PC-9 (cell line): ENCODE data around the gene IFNG-AS1. TPM values are rescaled to one million over a fixed set of nuclear protein-coding genes. Genes with fewer than 3 reads are reported as not detected.

Experiments
- BruUV-seq: library from RNA; stranded (reverse); fragments of 400-500 nt; replicated peaks from 2 replicates; lab custom pipeline; 2021; lab: Mats Ljungman, UMichigan
- CTCF ChIA-PET: fragments of 300-600 bp; sonication (Branson Sonifier 250); formaldehyde crosslinking; loops from one replicate; lab custom pipeline; 2022; ENCODE audit warnings: antibody characterized with exemption; lab: Charles Lee
- POLR2A ChIA-PET: fragments of 300-600 bp; sonication (Branson Sonifier 250); formaldehyde crosslinking; loops from one replicate; lab custom pipeline; 2022; ENCODE audit warnings: antibody characterized with exemption; ENCODE audit not compliant: unreplicated experiment; lab: Charles Lee
- DNase-seq, 2 experiments: peaks; one replicate each; pipeline versions ENCODE4 v3.0.0 to v3.0.0-alpha.2; 2015 to 2022; ENCODE audit warnings: mixed read lengths in 1 of 2
- H2AFZ ChIP-seq: fragments of 200-600 bp; sonication (generic); 2 replicates; pipeline ENCODE4 v1.8.1; 2017; ENCODE audit warnings: antibody characterized with exemption
- H3F3A ChIP-seq: fragments of 200-600 bp; sonication (generic); 2 replicates; pipeline ENCODE4 v1.8.1; 2017; ENCODE audit warnings: antibody characterized with exemption, mild to moderate bottlenecking, low read depth; ENCODE audit not compliant: insufficient read depth
- H3K27ac ChIP-seq: fragments of 200-600 bp; sonication (generic); 2 replicates; pipeline ENCODE4 v1.6.1; 2016; ENCODE audit warnings: mixed run types
- H3K27me3 ChIP-seq: fragments of 200-600 bp; sonication (generic); 2 replicates; pipeline ENCODE4 v1.6.1; 2016; ENCODE audit warnings: low read depth, mixed run types; ENCODE audit not compliant: insufficient read depth
- H3K36me3 ChIP-seq: fragments of 200-600 bp; sonication (generic); 2 replicates; pipeline ENCODE4 v1.6.1; 2016; ENCODE audit warnings: low read depth, mixed run types
- H3K4me1 ChIP-seq: fragments of 200-600 bp; sonication (generic); replicated peaks from 2 replicates; pipeline ENCODE4 v1.6.1; 2016; ENCODE audit warnings: mixed run types; ENCODE audit not compliant: insufficient read depth
- H3K4me2 ChIP-seq: fragments of 200-600 bp; sonication (generic); 2 replicates; pipeline ENCODE4 v1.6.1; 2017; ENCODE audit warnings: mixed run types
- H3K4me3 ChIP-seq: fragments of 200-600 bp; sonication (generic); 2 replicates; pipeline ENCODE4 v1.6.1; 2016; ENCODE audit warnings: mixed run types
- H3K79me2 ChIP-seq: fragments of 200-600 bp; sonication (generic); 2 replicates; pipeline ENCODE4 v1.6.1; 2017; ENCODE audit warnings: low read depth, mixed run types
- H3K9me2 ChIP-seq: fragments of 200-600 bp; sonication (generic); 2 replicates; pipeline ENCODE4 v1.8.1; 2017; ENCODE audit warnings: mild to moderate bottlenecking; ENCODE audit not compliant: insufficient read depth
- H3K9me3 ChIP-seq: fragments of 200-600 bp; sonication (generic); 2 replicates; pipeline ENCODE4 v1.8.1; 2016; ENCODE audit warnings: low read depth; ENCODE audit not compliant: insufficient read depth
- H4K20me1 ChIP-seq: fragments of 200-600 bp; sonication (generic); 2 replicates; pipeline ENCODE4 v1.8.1; 2017; ENCODE audit not compliant: insufficient read depth
- EZH2 ChIP-seq: fragments of 200-600 bp; sonication (generic); IDR thresholded peaks from 2 replicates; pipeline ENCODE4 v1.8.0; 2017; ENCODE audit warnings: antibody characterized with exemption, low read depth
- intact Hi-C: fragments of 100-400 bp; cut with micrococcal nuclease; formaldehyde crosslinking; loops from one replicate; pipeline ENCODE4 v1.10.0; 2022; ENCODE audit not compliant: unreplicated experiment
- total RNA-seq: library from RNA; stranded (reverse); gene quantifications from 2 replicates; pipeline ENCODE4 v1.2.3, GENCODE V29; 2021
- TF ChIP-seq, protein P1 (sequence below): fragments of 200-600 bp; sonication (generic); conservative IDR thresholded peaks from 2 replicates; pipeline ENCODE4 v1.6.1; 2017; ENCODE audit warnings: mixed run types, antibody characterized with exemption, mild to moderate bottlenecking, moderate library complexity

The IFNG-AS1 gene
- total RNA-seq, 1 experiment from 2014 or later: not detected

DNA sequence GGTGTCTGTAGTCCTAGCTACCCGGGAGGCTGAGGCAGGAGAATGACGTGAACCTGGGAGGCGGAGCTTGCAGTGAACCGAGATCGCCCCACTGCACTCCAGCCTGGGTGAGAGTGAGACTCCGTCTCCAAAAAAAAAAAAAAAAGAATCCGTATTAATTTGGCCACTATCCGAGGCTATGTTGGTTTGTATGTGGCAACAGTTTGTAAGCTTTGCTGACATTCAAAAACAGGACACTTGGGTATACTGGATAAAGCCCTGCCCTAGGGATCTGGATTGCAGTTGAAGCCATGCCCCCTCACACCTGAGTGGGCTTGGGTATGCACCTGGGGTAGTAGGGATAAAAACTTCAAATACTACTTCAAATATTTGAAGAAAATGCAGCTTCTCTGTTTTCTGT lies 14.5 kb downstream of the IFNG-AS1 start:
- intact Hi-C loops: no loop called here
- Histone ChIP-seq H3K27me3 (no peaks in the 10 kb centered on the region), H2AFZ (no peak overlapping the region), H3K4me3 (no peak overlapping the region), H3K9me2 (no peaks in the 10 kb centered on the region), H3K9me3 (no peaks in the 10 kb centered on the region; the same call in 1 of the 2 replicates), H3F3A (no peaks in the 10 kb centered on the region), H3K4me2 (no peak overlapping the region), H3K36me3 (no peaks in the 10 kb centered on the region), H3K79me2 (no peaks in the 10 kb centered on the region), H4K20me1 (no peaks in the 10 kb centered on the region), H3K27ac (no peak overlapping the region), H3K4me1 (no peaks in the 10 kb centered on the region)
- POLR2A ChIA-PET: no interaction called here
- no TSS peak for BruUV-seq
- no peak for DNase-seq
- TF ChIP-seq, protein P1, sequence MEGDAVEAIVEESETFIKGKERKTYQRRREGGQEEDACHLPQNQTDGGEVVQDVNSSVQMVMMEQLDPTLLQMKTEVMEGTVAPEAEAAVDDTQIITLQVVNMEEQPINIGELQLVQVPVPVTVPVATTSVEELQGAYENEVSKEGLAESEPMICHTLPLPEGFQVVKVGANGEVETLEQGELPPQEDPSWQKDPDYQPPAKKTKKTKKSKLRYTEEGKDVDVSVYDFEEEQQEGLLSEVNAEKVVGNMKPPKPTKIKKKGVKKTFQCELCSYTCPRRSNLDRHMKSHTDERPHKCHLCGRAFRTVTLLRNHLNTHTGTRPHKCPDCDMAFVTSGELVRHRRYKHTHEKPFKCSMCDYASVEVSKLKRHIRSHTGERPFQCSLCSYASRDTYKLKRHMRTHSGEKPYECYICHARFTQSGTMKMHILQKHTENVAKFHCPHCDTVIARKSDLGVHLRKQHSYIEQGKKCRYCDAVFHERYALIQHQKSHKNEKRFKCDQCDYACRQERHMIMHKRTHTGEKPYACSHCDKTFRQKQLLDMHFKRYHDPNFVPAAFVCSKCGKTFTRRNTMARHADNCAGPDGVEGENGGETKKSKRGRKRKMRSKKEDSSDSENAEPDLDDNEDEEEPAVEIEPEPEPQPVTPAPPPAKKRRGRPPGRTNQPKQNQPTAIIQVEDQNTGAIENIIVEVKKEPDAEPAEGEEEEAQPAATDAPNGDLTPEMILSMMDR: no peak
- TF ChIP-seq EZH2: no peak
- CTCF ChIA-PET: no interaction called here

DNA sequence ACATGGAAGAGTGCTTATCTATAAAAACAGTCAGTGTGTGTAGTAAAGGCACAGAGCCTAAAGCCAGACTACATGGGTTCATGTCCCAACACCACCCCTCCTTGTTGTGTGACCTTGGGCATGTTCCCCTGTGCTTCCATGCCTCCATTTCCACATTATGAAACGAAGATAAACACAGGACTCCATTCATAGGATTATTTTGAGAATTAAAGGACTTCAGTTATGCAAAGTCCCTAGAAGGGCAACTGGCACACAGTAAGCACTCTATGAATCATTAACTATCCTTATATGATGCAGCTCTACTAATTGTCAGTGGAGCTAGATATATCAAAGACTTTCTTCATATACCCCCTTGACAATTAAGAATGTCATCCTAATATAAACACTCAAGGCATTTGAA lies 17.8 kb downstream of the IFNG-AS1 start:
- BruUV-seq: no TSS peak
- Histone ChIP-seq H3K27me3 (no peaks in the 10 kb centered on the region), H2AFZ (no peak overlapping the region), H3K4me2 (no peak overlapping the region), H3K4me1 (no peaks in the 10 kb centered on the region), H3K4me3 (no peak overlapping the region), H3K9me3 (no peaks in the 10 kb centered on the region; the same call in 1 of the 2 replicates), H3K27ac (no peak overlapping the region), H3K9me2 (no peaks in the 10 kb centered on the region), H3F3A (no peaks in the 10 kb centered on the region), H3K36me3 (no peaks in the 10 kb centered on the region), H3K79me2 (no peaks in the 10 kb centered on the region), H4K20me1 (no peaks in the 10 kb centered on the region)
- intact Hi-C loops: no loop called here
- TF ChIP-seq EZH2: no peak
- TF ChIP-seq, protein P1: no peak
- CTCF ChIA-PET: no interaction called here
- POLR2A ChIA-PET: no interaction called here
- DNase-seq: no peak

GRCh38 chr12:68007466-68007865 lies 18.2 kb downstream of the IFNG-AS1 start:
- Histone ChIP-seq H3K27ac (no peak overlapping the region), H4K20me1 (no peaks in the 10 kb centered on the region), H3K4me1 (no peaks in the 10 kb centered on the region), H3K4me2 (no peak overlapping the region), H3F3A (no peaks in the 10 kb centered on the region), H3K9me2 (no peaks in the 10 kb centered on the region), H3K9me3 (no peaks in the 10 kb centered on the region; the same call in 1 of the 2 replicates), H3K36me3 (no peaks in the 10 kb centered on the region), H2AFZ (no peak overlapping the region; the same call in 1 of the 2 replicates), H3K27me3 (no peaks in the 10 kb centered on the region), H3K4me3 (no peak overlapping the region), H3K79me2 (no peaks in the 10 kb centered on the region)
- TF ChIP-seq EZH2: no peak
- TF ChIP-seq, protein P1: no peak
- ChIA-PET POLR2A (no interaction called here), CTCF (no interaction called here)
- peak in 1 of 2 experiments; percentile 3 for DNase-seq
- BruUV-seq: no TSS peak
- intact Hi-C loops: no loop called here
